AG09319 (cell line): Measurements from ENCODE around the gene RPS6KA2.

Experiments
- DNase-seq: peaks from one replicate; pipeline ENCODE4 v3.0.0-alpha.2; 2010; ENCODE audit warnings: low read depth; ENCODE audit errors: extremely low read depth
- CTCF ChIP-seq: IDR thresholded peaks from 2 replicates; pipeline ENCODE4 v1.5.1; 2011; ENCODE audit warnings: low read depth, mild to moderate bottlenecking, inconsistent platforms, low read length, moderate library complexity

Gene RPS6KA2

GRCh38 chr6:166589786-166590574 lies 37.1 kb downstream of the RPS6KA2 start:
- TF ChIP-seq CTCF, result no peak
- DNase-seq, result no peak

GRCh38 chr6:166589337-166589731 lies 37.7 kb downstream of the RPS6KA2 start:
- peak; percentile 8 for DNase-seq
- no peak for TF ChIP-seq CTCF

GRCh38 chr6:166588691-166589336 lies 38.2 kb downstream of the RPS6KA2 start:
- TF ChIP-seq CTCF, result no peak
- DNase-seq, result peak; percentile 3

GRCh38 chr6:166587631-166588413 lies 39.2 kb downstream of the RPS6KA2 start:
- TF ChIP-seq CTCF, result no peak
- no peak for DNase-seq

- no peak for DNase-seq
- TF ChIP-seq CTCF, result no peak
Observed at GRCh38 chr6:166586424-166587156, 40.5 kb downstream of the RPS6KA2 start, which contains the start of gene RAMACL. Gene RAMACL, minus strand, starts transcription at chr6:166586678. Its CDS starts 201 bp downstream, at chr6:166586477.

- no peak for DNase-seq
- no peak for TF ChIP-seq CTCF
Observed at GRCh38 chr6:166584853-166585429, 42.1 kb downstream of the RPS6KA2 start.
